B cell (primary cell): Measurements from ENCODE around the gene PSMB5. TPM values are rescaled to one million over a fixed set of nuclear protein-coding genes. Genes with fewer than 3 reads are reported as not detected.

ENCODE experiments used
- ATAC-seq: fragments of 200-7000 bp; cut with Tn5 transposase; one replicate; pipeline ENCODE4 v1.10.0; 2021; ENCODE audit warnings: low read depth, mild to moderate bottlenecking, moderate number of reproducible peaks, moderate library complexity
- CTCF ChIA-PET: fragments of 350-600 bp; sonication (Branson Sonifier 250); formaldehyde crosslinking; loops from one replicate; lab custom pipeline; 2021; ENCODE audit warnings: antibody characterized with exemption, inconsistent platforms; lab: Charles Lee
- POLR2A ChIA-PET: fragments of 350-600 bp; sonication (Branson Sonifier 250); formaldehyde crosslinking; loops from one replicate; lab custom pipeline; 2021; ENCODE audit warnings: antibody characterized with exemption; lab: Charles Lee
- DNase-seq: peaks from one replicate; pipeline ENCODE4 v3.0.0; 2013
- H2AFZ ChIP-seq: 2 replicates; pipeline ENCODE4 v1.6.1; 2012; ENCODE audit warnings: mild to moderate bottlenecking, low read depth, low read length; ENCODE audit not compliant: insufficient read depth, poor library complexity, severe bottlenecking
- H3K27ac ChIP-seq, 2 donors: 1 replicate in 1 of 2; 2 replicates in 1 of 2; pipeline ENCODE4 v1.5.1; 2012 to 2013; ENCODE audit warnings: low read length in 2 of 2, mild to moderate bottlenecking in 2 of 2, moderate library complexity in 1 of 2
- H3K27me3 ChIP-seq, 4 experiments: fragments of 200-600 bp in 1 of 4; sonication (generic) in 1 of 4; replicated peaks in 1 of 4; 1 replicate in 2 of 4; 2 replicates in 2 of 4; pipeline versions ENCODE4 v1.6.1 to v1.7.0; 2013 to 2016; ENCODE audit warnings: low read length in 3 of 4, mild to moderate bottlenecking in 2 of 4, mixed read lengths in 1 of 4, moderate library complexity in 1 of 4; ENCODE audit not compliant: insufficient read depth in 4 of 4, control insufficient read depth in 3 of 4; ENCODE audit errors: control extremely low read depth in 1 of 4
- H3K36me3 ChIP-seq, 2 experiments: replicated peaks in 1 of 2; 1 replicate in 1 of 2; 2 replicates in 1 of 2; pipeline versions ENCODE4 v1.6.1 to v1.7.1; 2013; ENCODE audit warnings: low read length in 1 of 2; ENCODE audit not compliant: insufficient read depth in 2 of 2, control insufficient read depth in 1 of 2; ENCODE audit errors: control extremely low read depth in 1 of 2, extremely low read depth in 1 of 2
- H3K4me1 ChIP-seq, 2 donors: fragments of 200-600 bp in 1 of 2; sonication (generic) in 1 of 2; 1 replicate in 1 of 2; 2 replicates in 1 of 2; pipeline versions ENCODE4 v1.5.1 to v1.6.1; 2013 to 2017; ENCODE audit warnings: low read length in 2 of 2; ENCODE audit not compliant: control insufficient read depth in 2 of 2, insufficient read depth in 2 of 2
- H3K4me2 ChIP-seq: replicated peaks from 2 replicates; pipeline ENCODE3; 2012; ENCODE audit warnings: mild to moderate bottlenecking, low read depth, low read length; ENCODE audit not compliant: poor library complexity, severe bottlenecking
- H3K4me3 ChIP-seq, 5 experiments: fragments of 200-600 bp in 1 of 5; sonication (generic) in 1 of 5; 1 replicate in 3 of 5; 2 replicates in 2 of 5; pipeline versions ENCODE4 v1.5.1 to v1.7.0; 2011 to 2016; ENCODE audit warnings: low read length in 4 of 5, mild to moderate bottlenecking in 4 of 5, low read depth in 2 of 5, control low read depth in 1 of 5, moderate library complexity in 1 of 5; ENCODE audit not compliant: insufficient read depth in 1 of 5; ENCODE audit errors: control extremely low read depth in 1 of 5, extremely low read depth in 1 of 5
- H3K79me2 ChIP-seq: fragments of 200-600 bp; sonication (generic); one replicate; pipeline ENCODE4 v1.6.0; 2016; ENCODE audit warnings: low read length; ENCODE audit not compliant: control insufficient read depth, insufficient read depth
- H3K9ac ChIP-seq: fragments of 200-600 bp; sonication (generic); 2 replicates; pipeline ENCODE4 v1.6.1; 2017; ENCODE audit warnings: mild to moderate bottlenecking, low read length, moderate library complexity
- H3K9me3 ChIP-seq, 3 donors: one replicate each; pipeline versions ENCODE4 v1.6.1 to v1.7.1; 2013; ENCODE audit warnings: low read length in 2 of 3; ENCODE audit not compliant: control insufficient read depth in 2 of 3, insufficient read depth in 1 of 3; ENCODE audit errors: control extremely low read depth in 1 of 3
- H4K20me1 ChIP-seq: 2 replicates; pipeline ENCODE4 v1.6.0; 2012; ENCODE audit warnings: mild to moderate bottlenecking, low read length; ENCODE audit not compliant: insufficient read depth, control insufficient read depth, poor library complexity, severe bottlenecking
- H3K27ac Mint-ChIP-seq: one replicate; pipeline ENCODE4 v1.8.0; 2021; ENCODE audit warnings: mixed read lengths
- H3K27me3 Mint-ChIP-seq: one replicate; pipeline ENCODE4 v1.8.0; 2021; ENCODE audit warnings: mixed read lengths
- H3K4me1 Mint-ChIP-seq: one replicate; pipeline ENCODE4 v1.8.0; 2021; ENCODE audit warnings: mixed read lengths
- H3K4me3 Mint-ChIP-seq: one replicate; pipeline ENCODE4 v1.8.0; 2021; ENCODE audit warnings: mixed read lengths
- H3K9me3 Mint-ChIP-seq: one replicate; pipeline ENCODE4 v1.8.0; 2022; ENCODE audit warnings: mixed read lengths; ENCODE audit not compliant: insufficient read depth
- CTCF ChIP-seq: fragments of 200-600 bp; IDR thresholded peaks from one replicate; pipeline ENCODE4 v1.8.0; 2022; ENCODE audit warnings: antibody characterized with exemption, mild to moderate bottlenecking
- EZH2 ChIP-seq: IDR thresholded peaks from 2 replicates; pipeline ENCODE4 v1.6.1; 2012; ENCODE audit warnings: borderline replicate concordance, low read depth, mild to moderate bottlenecking, moderate library complexity, low read length; ENCODE audit not compliant: insufficient read depth, poor library complexity, severe bottlenecking
- WGBS: methylation state at CpG from one replicate; pipeline ENCODE4 v1.1.5; 2013; ENCODE audit warnings: missing lambda C conversion rate; ENCODE audit not compliant: insufficient coverage; 5-methylcytosine and 5-hydroxymethylcytosine counted together
- intact Hi-C: fragments of 100-400 bp; cut with micrococcal nuclease; formaldehyde crosslinking; loops from one replicate; pipeline ENCODE4 v1.10.0; 2022
- polyA plus RNA-seq: library from polyadenylated mRNA; depleted of rRNA; stranded (reverse); fragments of >200 nt; gene quantifications from 2 replicates; pipeline ENCODE4 v1.2.3, GENCODE V29; 2012
- total RNA-seq, 2 donors: library from RNA; stranded (reverse); fragments of 120-200 nt in 1 of 2; gene quantifications; 1 replicate in 1 of 2; 2 replicates in 1 of 2; pipeline versions ENCODE4 v1.2.3 to v1.2.4, GENCODE V29; 2013 to 2022

The PSMB5 gene
- total and polyA plus RNA-seq, 2 donors (not counting 1 experiment from before 2014, with no cell fraction given) = 16.5 to 29.0 TPM

GRCh38 chr14:23043145-23043544 is 8.4 kb upstream of the PSMB5 start:
- Mint-ChIP-seq H3K27me3 (no peaks in the 10 kb centered on the region), H3K4me1 (no peaks in the 10 kb centered on the region), H3K4me3 (no peak overlapping the region), H3K9me3 (no peaks in the 10 kb centered on the region), H3K27ac (no peak overlapping the region)
- H3K4me1 ChIP-seq = no peaks in the 10 kb centered on the region
- H2AFZ ChIP-seq = no peak overlapping the region
- intact Hi-C loops = no loop called here
- POLR2A ChIA-PET = no interaction called here
- H3K27ac ChIP-seq = no peak overlapping the region
- DNase-seq (no peak), ATAC-seq (no peak)
- H3K4me3 ChIP-seq = no peak overlapping the region
- no peak overlapping the region for H3K4me2 ChIP-seq
- TF ChIP-seq EZH2 = no peak
- TF ChIP-seq CTCF = no peak
- H3K79me2 ChIP-seq = no peaks in the 10 kb centered on the region
- CTCF ChIA-PET = interaction anchor here (0.9 kb wide), 1 partner anchor 57 kb away, joined by 4 read pairs; no protein-coding TSS in a partner anchor
- H3K27me3 ChIP-seq = peaks cover 0 to 4% (median 0%) of the 10 kb centered on the region in 4 experiments
- H4K20me1 ChIP-seq = no peaks in the 10 kb centered on the region
- 97% methylated on average over 3 of the region's 6 CpGs for WGBS
- no peaks in the 10 kb centered on the region for H3K9me3 ChIP-seq
- no peak overlapping the region for H3K9ac ChIP-seq
- no peaks in the 10 kb centered on the region for H3K36me3 ChIP-seq

DNA sequence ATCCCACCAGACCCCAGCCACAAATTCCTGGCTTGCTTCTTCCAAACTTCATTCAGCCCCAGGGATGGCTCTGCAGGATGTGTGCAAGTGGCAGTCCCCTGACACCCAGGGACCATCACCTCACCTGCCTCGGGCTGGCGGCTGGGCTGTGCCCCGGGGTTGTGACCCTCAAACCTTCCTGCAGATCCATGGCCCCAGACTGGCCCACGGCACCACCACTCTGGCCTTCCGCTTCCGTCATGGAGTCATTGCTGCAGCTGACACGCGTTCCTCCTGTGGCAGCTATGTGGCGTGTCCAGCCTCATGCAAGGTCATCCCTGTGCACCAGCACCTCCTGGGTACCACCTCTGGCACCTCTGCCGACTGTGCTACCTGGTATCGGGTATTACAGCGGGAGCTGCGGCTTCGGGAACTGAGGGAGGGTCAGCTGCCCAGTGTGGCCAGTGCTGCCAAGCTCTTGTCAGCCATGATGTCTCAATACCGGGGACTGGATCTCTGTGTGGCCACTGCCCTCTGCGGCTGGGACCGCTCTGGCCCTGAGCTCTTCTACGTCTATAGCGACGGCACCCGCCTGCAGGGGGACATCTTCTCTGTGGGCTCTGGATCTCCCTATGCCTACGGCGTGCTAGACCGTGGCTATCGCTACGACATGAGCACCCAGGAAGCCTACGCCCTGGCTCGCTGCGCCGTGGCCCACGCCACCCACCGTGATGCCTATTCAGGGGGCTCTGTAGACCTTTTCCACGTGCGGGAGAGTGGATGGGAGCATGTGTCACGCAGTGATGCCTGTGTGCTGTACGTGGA is 7.7 kb upstream of the PSMB5 start, which contains the start of gene PSMB11:
TSS of gene PSMB11 (plus strand) at position 51 of the 804 bp plus-strand sequence. CDS start at position 65, 14 bp downstream.
- ChIA-PET POLR2A (no interaction called here), CTCF (interaction anchor here (0.7 to 0.9 kb wide), 2 partner anchors 48 to 56 kb away, joined by 3 to 4 read pairs; no protein-coding TSS in a partner anchor)
- Histone ChIP-seq H2AFZ (no peak within 1 kb of the TSS), H3K4me2 (no peak within 1 kb of the TSS), H3K79me2 (no peaks in the 10 kb centered on the region), H3K27me3 (peaks cover 0 to 4% (median 0%) of the 10 kb centered on the region in 4 experiments), H3K27ac (no peak within 1 kb of the TSS), H3K36me3 (no peaks in the 10 kb centered on the region), H4K20me1 (no peaks in the 10 kb centered on the region), H3K4me1 (no peaks in the 10 kb centered on the region), H3K9me3 (no peaks in the 10 kb centered on the region), H3K4me3 (no peak within 1 kb of the TSS), H3K9ac (no peak within 1 kb of the TSS)
- Mint-ChIP-seq H3K4me1 (no peaks in the 10 kb centered on the region), H3K27me3 (no peaks in the 10 kb centered on the region), H3K9me3 (no peaks in the 10 kb centered on the region), H3K27ac (no peak within 1 kb of the TSS), H3K4me3 (no peak within 1 kb of the TSS)
- 95% methylated on average over 36 of the region's 36 CpGs for WGBS
- TF ChIP-seq CTCF (no peak), EZH2 (no peak)
- intact Hi-C loops = no loop called here
- DNase-seq (no peak), ATAC-seq (no peak)
